ENCODE results near the gene POP5.
"Not testable (repeated sequence)": the region's sequence is repeated elsewhere in the genome, so short reads cannot be mapped to it uniquely, and the experiment has no call there.

GRCh38 chr12:120611534-120611933 lies 30.3 kb upstream of the POP5 start:
- TF ChIP-seq CTCF (IDR thresholded peaks at IDR 0.05); ZFX (IDR thresholded peaks at IDR 0.05; ENCODE audit: borderline replicate concordance): not testable (repeated sequence)
